Adipocyte (in vitro differentiated cells): ENCODE measurements around the gene OR2T33.

ENCODE experiments used
- DNase-seq: peaks from one replicate; pipeline ENCODE4 v3.0.0-alpha.2; 2015; ENCODE audit warnings: low read depth
- H3K27me3 ChIP-seq: replicated peaks from 2 replicates; pipeline ENCODE4 v1.7.0; 2013; ENCODE audit warnings: mild to moderate bottlenecking, low read length, moderate library complexity; ENCODE audit not compliant: control insufficient read depth, insufficient read depth
- H3K36me3 ChIP-seq: 2 replicates; pipeline ENCODE4 v1.7.0; 2013; ENCODE audit warnings: low read length, mild to moderate bottlenecking, moderate library complexity; ENCODE audit not compliant: control insufficient read depth, insufficient read depth, severe bottlenecking
- H3K4me1 ChIP-seq: 2 replicates; pipeline ENCODE4 v1.7.0; 2013; ENCODE audit warnings: mild to moderate bottlenecking, low read length, moderate library complexity; ENCODE audit not compliant: control insufficient read depth, insufficient read depth
- H3K4me3 ChIP-seq: 2 replicates; pipeline ENCODE4 v1.7.0; 2013; ENCODE audit warnings: mild to moderate bottlenecking, low read length, moderate library complexity
- H3K9ac ChIP-seq: 2 replicates; pipeline ENCODE4 v1.7.0; 2013; ENCODE audit warnings: mild to moderate bottlenecking, low read length, moderate library complexity
- H3K9me3 ChIP-seq: 2 replicates; pipeline ENCODE4 v1.7.0; 2013; ENCODE audit warnings: mild to moderate bottlenecking, low read length, moderate library complexity; ENCODE audit not compliant: control insufficient read depth

OR2T33 gene

DNA sequence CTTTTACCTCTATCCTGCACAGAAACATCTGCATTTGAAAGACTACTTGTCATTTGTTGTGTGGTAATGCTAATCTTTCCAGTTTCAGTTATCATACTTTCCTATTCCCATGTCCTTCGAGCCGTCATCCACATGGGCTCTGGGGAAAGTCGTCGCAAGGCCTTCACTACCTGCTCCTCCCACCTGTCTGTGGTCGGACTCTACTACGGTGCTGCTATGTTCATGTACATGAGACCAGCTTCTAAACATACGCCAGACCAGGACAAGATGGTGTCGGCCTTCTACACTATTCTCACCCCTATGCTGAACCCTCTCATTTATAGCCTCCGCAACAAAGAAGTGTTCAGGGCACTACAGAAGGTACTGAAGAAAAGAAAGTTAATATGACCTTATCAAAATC lies 38.3 kb downstream of the OR2T33 start:
- Histone ChIP-seq H3K9me3 (no peaks in the 10 kb centered on the region), H3K9ac (no peak overlapping the region), H3K4me1 (no peaks in the 10 kb centered on the region), H3K27me3 (no peaks in the 10 kb centered on the region), H3K36me3 (no peaks in the 10 kb centered on the region), H3K4me3 (no peak overlapping the region)
- DNase-seq, result no peak

DNA sequence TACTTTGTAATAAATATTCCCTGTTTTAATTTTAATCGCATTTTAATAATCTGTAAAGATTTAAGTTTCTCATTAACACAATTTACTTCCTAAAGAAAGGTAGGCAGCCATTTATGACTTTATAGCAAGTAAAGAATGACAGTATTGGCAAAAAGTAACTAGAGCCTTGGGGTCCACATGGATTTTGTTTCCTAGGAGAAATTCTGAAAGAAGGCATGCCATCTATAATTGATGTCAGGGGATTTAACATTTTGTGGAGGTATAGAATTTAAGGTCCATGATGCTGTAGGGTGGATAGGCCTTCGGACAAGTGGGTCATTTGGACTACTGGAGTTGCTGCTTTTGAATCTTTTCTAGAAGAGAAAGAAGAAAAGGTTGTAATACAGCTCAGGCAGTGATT lies 46.7 kb downstream of the OR2T33 start, which contains the start of gene OR2M4:
TSS of gene OR2M4 (plus strand) at position 301 of the 400 bp plus-strand sequence. CDS start 7,512 bp downstream, outside the sequence.
- no peaks in the 10 kb centered on the region for H3K4me1 ChIP-seq
- peaks cover 10% of the 10 kb centered on the region for H3K9me3 ChIP-seq
- H3K27me3 ChIP-seq, result no peaks in the 10 kb centered on the region
- no peaks in the 10 kb centered on the region for H3K36me3 ChIP-seq
- no peak within 1 kb of the TSS for H3K9ac ChIP-seq
- DNase-seq, result no peak
- no peak within 1 kb of the TSS for H3K4me3 ChIP-seq

- H3K27me3 ChIP-seq, result no peaks in the 10 kb centered on the region
- H3K4me1 ChIP-seq, result no peaks in the 10 kb centered on the region
- H3K4me3 ChIP-seq, result no peak overlapping the region
- H3K36me3 ChIP-seq, result no peaks in the 10 kb centered on the region
- no peak for DNase-seq
- no peak overlapping the region for H3K9ac ChIP-seq
- peaks cover 10% of the 10 kb centered on the region for H3K9me3 ChIP-seq
Measured at GRCh38 chr1:248229360-248229908, 48.3 kb downstream of the OR2T33 start.

DNA sequence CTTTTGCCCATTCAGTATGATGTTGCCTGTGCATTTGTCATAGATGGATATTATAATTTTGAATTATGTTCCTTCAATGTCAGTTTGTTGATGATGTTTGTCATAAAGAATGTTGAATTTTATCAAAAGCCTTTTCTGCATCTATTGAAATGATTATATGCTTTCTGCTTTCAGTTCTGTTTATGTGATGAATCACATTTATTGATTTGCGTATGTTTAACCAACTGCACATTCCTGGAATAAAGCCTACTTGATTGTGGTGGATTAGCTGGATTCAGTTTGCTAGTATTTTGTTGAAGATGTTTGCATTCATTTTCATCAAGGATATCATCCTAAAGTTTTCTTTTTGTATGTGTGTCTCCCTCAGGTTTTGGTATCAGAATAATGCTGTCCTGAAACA lies 52.2 kb downstream of the OR2T33 start:
- Histone ChIP-seq H3K9me3 (peaks cover 10% of the 10 kb centered on the region), H3K36me3 (no peaks in the 10 kb centered on the region), H3K4me3 (no peak overlapping the region), H3K27me3 (no peaks in the 10 kb centered on the region), H3K9ac (no peak overlapping the region), H3K4me1 (no peaks in the 10 kb centered on the region)
- DNase-seq, result no peak
